ENCODE results near the gene GRID2. TPM values are rescaled to one million over a fixed set of nuclear protein-coding genes. Genes with fewer than 3 reads are reported as not detected.

The GRID2 gene
- total RNA-seq, 1 donor from 2014 or later, result 1.3 TPM

DNA sequence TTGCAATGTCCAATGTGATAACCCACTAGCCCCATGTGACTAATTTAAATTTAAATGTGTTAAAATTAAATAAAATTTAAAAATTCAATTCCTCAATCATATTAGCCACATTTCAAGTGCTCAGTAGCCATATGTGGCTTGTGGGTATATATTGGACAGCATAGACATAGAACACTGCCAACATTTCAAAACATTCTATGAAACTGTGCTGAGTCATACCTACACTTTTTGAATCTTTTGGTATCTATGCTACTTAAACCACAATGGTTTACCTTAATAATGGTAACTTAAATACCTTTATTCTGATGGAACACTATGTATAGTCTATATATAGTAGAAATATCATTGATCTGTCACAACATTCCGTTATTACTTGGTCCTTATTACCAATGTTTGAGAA, 1301.4 kb downstream of the GRID2 start:
- Mint-ChIP-seq H3K9me3 (peaks cover 5% of the 10 kb centered on the region), H3K27me3 (ENCODE audit: low read depth) (no peaks in the 10 kb centered on the region), H3K36me3 (ENCODE audit: low read depth) (no peaks in the 10 kb centered on the region), H3K27ac (ENCODE audit: unreplicated experiment) (no peak overlapping the region), H3K4me1 (no peaks in the 10 kb centered on the region), H3K4me3 (no peak overlapping the region)
- TF ChIP-seq, protein P1, sequence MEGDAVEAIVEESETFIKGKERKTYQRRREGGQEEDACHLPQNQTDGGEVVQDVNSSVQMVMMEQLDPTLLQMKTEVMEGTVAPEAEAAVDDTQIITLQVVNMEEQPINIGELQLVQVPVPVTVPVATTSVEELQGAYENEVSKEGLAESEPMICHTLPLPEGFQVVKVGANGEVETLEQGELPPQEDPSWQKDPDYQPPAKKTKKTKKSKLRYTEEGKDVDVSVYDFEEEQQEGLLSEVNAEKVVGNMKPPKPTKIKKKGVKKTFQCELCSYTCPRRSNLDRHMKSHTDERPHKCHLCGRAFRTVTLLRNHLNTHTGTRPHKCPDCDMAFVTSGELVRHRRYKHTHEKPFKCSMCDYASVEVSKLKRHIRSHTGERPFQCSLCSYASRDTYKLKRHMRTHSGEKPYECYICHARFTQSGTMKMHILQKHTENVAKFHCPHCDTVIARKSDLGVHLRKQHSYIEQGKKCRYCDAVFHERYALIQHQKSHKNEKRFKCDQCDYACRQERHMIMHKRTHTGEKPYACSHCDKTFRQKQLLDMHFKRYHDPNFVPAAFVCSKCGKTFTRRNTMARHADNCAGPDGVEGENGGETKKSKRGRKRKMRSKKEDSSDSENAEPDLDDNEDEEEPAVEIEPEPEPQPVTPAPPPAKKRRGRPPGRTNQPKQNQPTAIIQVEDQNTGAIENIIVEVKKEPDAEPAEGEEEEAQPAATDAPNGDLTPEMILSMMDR (conservative IDR thresholded peaks at IDR 0.05), result no peak
- DNase-seq (ENCODE audit: low read depth, low spot score), result no peak

- H3K4me1 Mint-ChIP-seq, result no peaks in the 10 kb centered on the region
Measured at GRCh38 chr4:93617606-93618005, 1313.8 kb downstream of the GRID2 start.

GRCh38 chr4:93633721-93634120, 1330.0 kb downstream of the GRID2 start:
- no peak for DNase-seq (ENCODE audit: low read depth, low spot score)
- H3K4me1 Mint-ChIP-seq, result no peaks in the 10 kb centered on the region
- H3K9me3 Mint-ChIP-seq, result peaks cover 3% of the 10 kb centered on the region
- no peak overlapping the region for H3K27ac Mint-ChIP-seq (ENCODE audit: unreplicated experiment)
- H3K27me3 Mint-ChIP-seq (ENCODE audit: low read depth), result no peaks in the 10 kb centered on the region
- TF ChIP-seq, protein P1 (conservative IDR thresholded peaks at IDR 0.05), result no peak
- no peak overlapping the region for H3K4me3 Mint-ChIP-seq
- H3K36me3 Mint-ChIP-seq (ENCODE audit: low read depth), result no peaks in the 10 kb centered on the region

More at GRCh38 chr4:93617606-93618005, 1313.8 kb downstream of the GRID2 start:
- TF ChIP-seq, protein P1 (conservative IDR thresholded peaks at IDR 0.05), result no peak
- H3K36me3 Mint-ChIP-seq (ENCODE audit: low read depth), result no peaks in the 10 kb centered on the region
- H3K9me3 Mint-ChIP-seq, result no peaks in the 10 kb centered on the region
- no peak for DNase-seq (ENCODE audit: low read depth, low spot score)
- H3K27me3 Mint-ChIP-seq (ENCODE audit: low read depth), result no peaks in the 10 kb centered on the region
- no peak overlapping the region for H3K27ac Mint-ChIP-seq (ENCODE audit: unreplicated experiment)
- H3K4me3 Mint-ChIP-seq, result no peak overlapping the region

- Mint-ChIP-seq H3K27ac (ENCODE audit: unreplicated experiment) (no peak overlapping the region), H3K36me3 (ENCODE audit: low read depth) (no peaks in the 10 kb centered on the region), H3K4me3 (no peak overlapping the region), H3K4me1 (no peaks in the 10 kb centered on the region), H3K9me3 (peaks cover 3% of the 10 kb centered on the region), H3K27me3 (ENCODE audit: low read depth) (no peaks in the 10 kb centered on the region)
- TF ChIP-seq, protein P1 (conservative IDR thresholded peaks at IDR 0.05), result no peak
- DNase-seq (ENCODE audit: low read depth, low spot score), result no peak
Measured at GRCh38 chr4:93635943-93636342, 1332.2 kb downstream of the GRID2 start.

DNA sequence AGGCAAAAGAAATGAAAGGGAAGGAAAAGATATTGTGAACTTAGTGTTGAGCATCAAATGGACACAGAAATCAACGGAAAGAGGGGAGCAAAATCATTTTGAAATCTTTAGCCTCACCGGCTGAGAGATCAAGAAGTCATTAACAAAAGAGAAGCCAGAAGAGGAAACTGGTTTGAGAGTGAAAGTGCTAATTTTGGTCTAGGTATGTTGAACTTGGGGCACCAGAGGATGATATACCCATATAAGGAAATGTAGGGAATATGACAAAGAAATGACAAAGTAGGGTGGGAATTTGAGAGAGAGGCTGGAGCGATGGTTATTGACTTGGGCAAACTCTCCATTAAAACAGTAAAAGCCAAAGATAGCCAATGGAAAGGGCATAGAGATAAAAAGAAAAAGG, 1341.4 kb downstream of the GRID2 start:
- Mint-ChIP-seq H3K4me3 (no peak overlapping the region), H3K27me3 (ENCODE audit: low read depth) (no peaks in the 10 kb centered on the region), H3K4me1 (no peaks in the 10 kb centered on the region), H3K9me3 (no peaks in the 10 kb centered on the region), H3K36me3 (ENCODE audit: low read depth) (no peaks in the 10 kb centered on the region), H3K27ac (ENCODE audit: unreplicated experiment) (no peak overlapping the region)
- DNase-seq (ENCODE audit: low read depth, low spot score), result no peak
- TF ChIP-seq, protein P1 (conservative IDR thresholded peaks at IDR 0.05), result no peak

Data from neural crest cell (in vitro differentiated cells).